ENCODE measurements around the gene LRRC45.

LRRC45 gene

GRCh38 chr17:82020572-82021106 is 2.5 kb upstream of the LRRC45 start:
- no peak for DNase-seq

GRCh38 chr17:82021107-82021899 is 1.8 kb upstream of the LRRC45 start:
- peak; percentile 47 for DNase-seq

- no peak for DNase-seq
Measured at GRCh38 chr17:82021900-82022309, 1.2 kb upstream of the LRRC45 start.

- DNase-seq: no peak
Measured at GRCh38 chr17:82022310-82022980, 660 bp upstream of the LRRC45 start, which contains the start of gene CENPX. CENPX (minus strand) TSS chr17:82022878; CDS start chr17:82022861, 17 bp downstream.

- DNase-seq: no peak
Measured at GRCh38 chr17:82023447-82024241, 539 bp downstream of the LRRC45 start.

GRCh38 chr17:82024859-82025258 is 1.8 kb downstream of the LRRC45 start:
- no peak for DNase-seq

- DNase-seq: no peak
Measured at GRCh38 chr17:82025401-82026107, 2.4 kb downstream of the LRRC45 start.

- no peak for DNase-seq
Measured at GRCh38 chr17:82028246-82028645, 5.1 kb downstream of the LRRC45 start.

- DNase-seq: no peak
Measured at GRCh38 chr17:82028966-82029365, 5.9 kb downstream of the LRRC45 start.

- DNase-seq: no peak
Measured at GRCh38 chr17:82029391-82029790, 6.3 kb downstream of the LRRC45 start.

- no peak for DNase-seq
Measured at GRCh38 chr17:82029990-82030469, 6.9 kb downstream of the LRRC45 start.

GRCh38 chr17:82030470-82031302 is 7.6 kb downstream of the LRRC45 start:
- peak; percentile 81 for DNase-seq

- DNase-seq: no peak
Measured at GRCh38 chr17:82031303-82031884, 8.3 kb downstream of the LRRC45 start, which contains the start of gene RAC3. RAC3 (plus strand) TSS chr17:82031678; CDS start chr17:82031762, 84 bp downstream.

GRCh38 chr17:82031885-82032627 is 9.0 kb downstream of the LRRC45 start:
- no peak for DNase-seq

- no peak for DNase-seq
Measured at GRCh38 chr17:82033359-82034085, 10.4 kb downstream of the LRRC45 start.

GRCh38 chr17:82034371-82035011 is 11.4 kb downstream of the LRRC45 start:
- DNase-seq: no peak

GRCh38 chr17:82035488-82035887 is 12.4 kb downstream of the LRRC45 start:
- no peak for DNase-seq

- DNase-seq: no peak
Measured at GRCh38 chr17:82035956-82036633, 13.0 kb downstream of the LRRC45 start.

Measured in central memory CD4-positive, alpha-beta T cell (primary cell).